HG03460 (cell line): ENCODE data around the gene EMC8.

Experiments used
- ATAC-seq: cut with Tn5 transposase; IDR thresholded peaks from one replicate; pipeline ENCODE4 v1.9.1; 2021; ENCODE audit not compliant: unreplicated experiment

Gene EMC8

GRCh38 chr16:85788819-85789218 is 10.5 kb downstream of the EMC8 start:
- ATAC-seq = no peak

GRCh38 chr16:85785927-85786326 is 13.4 kb downstream of the EMC8 start:
- no peak for ATAC-seq

DNA sequence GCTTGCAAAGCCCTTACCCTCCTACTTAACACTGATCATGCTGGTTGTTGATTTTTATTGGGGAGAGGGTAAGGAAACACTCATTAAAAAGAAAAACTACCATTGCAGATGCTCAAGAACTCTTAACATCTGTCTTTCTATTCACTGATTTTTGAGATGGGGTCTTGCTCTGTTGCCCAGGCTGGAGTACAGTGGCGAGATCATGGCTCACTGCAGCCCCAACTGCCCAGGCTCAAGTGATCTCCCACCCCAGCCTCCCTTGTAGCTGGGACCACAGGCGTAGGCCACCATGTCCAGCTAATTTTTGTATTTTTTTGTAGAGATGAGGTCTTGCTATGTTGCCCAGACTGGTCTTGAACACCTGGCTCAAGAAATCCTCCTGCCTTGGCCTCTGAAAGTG is 14.5 kb downstream of the EMC8 start:
- ATAC-seq = no peak

GRCh38 chr16:85783441-85783840 is 15.9 kb downstream of the EMC8 start:
- ATAC-seq = no peak

GRCh38 chr16:85782451-85782850 is 16.9 kb downstream of the EMC8 start:
- ATAC-seq = no peak

DNA sequence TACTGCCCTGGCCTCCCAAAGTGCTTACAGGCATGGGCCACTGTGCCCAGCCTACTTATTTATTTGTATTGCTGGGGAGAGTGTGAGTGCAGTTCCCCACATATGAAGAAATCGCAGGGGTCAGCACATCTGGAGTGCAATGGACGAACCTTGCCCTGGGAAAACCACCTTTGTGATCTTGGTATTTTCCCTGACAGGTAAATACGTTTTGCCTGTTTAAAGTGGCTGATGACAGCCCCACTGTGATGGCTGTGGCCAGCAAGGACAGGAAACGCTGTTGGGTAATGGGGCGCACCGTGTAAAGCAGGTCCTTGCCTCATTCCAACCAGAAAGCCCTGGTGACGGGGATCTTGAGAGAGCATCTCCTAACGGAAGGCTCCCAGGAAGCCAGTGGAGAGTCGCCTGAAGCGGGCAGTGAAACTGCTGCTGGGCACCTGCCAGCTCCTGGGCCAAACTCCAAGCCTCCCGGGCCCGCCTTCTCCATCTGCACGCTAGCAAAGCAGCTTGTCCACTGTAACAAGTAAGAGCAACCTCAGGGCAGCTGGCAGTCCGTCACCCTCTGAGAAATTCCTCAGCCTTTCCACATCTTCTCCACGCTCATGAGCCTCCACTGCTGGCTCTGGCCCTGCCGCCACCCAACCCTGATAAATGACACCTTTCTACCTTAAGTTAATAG is 17.5 kb downstream of the EMC8 start:
- no peak for ATAC-seq

- no peak for ATAC-seq
Observed at GRCh38 chr16:85781156-85781555, 18.2 kb downstream of the EMC8 start.

DNA sequence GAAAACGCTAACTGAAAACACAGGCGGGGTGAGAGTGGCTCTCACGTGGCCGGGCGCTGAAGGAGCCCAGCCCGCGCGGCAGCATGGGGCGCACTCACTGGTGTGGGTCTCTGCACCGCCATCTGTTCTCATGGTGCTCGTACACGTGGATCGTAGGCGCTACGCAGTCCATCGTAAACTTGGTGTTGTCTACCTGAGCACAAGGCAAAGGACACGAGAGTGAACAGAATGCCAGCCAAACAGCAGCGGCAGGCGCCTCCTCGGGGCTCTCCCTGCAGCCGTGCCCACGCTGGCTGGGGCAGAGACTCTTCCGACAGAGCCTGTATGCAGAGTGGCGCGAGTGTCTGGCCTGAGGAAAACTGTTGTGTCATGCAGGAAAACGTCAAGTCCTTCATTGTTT is 19.1 kb downstream of the EMC8 start:
- ATAC-seq = no peak

DNA sequence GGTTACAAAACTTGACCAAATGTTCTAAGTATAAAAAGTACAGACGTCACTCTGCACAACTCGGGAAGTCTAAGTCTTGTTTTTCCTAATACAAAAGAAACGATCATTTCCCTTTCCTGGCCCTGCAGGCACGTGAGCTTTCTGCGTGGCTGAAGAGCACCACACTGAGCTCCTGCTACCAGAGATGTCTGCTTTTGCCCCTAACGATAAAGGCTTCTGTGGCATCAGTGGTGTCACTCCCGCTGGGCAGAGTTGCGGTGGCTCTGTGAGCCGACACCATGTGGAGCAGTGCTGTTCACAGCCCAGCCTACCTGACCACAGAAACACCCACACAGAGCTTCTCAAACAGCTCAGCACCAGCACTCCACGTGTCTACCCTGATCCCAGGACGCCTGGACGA is 20.5 kb downstream of the EMC8 start:
- ATAC-seq = no peak

DNA sequence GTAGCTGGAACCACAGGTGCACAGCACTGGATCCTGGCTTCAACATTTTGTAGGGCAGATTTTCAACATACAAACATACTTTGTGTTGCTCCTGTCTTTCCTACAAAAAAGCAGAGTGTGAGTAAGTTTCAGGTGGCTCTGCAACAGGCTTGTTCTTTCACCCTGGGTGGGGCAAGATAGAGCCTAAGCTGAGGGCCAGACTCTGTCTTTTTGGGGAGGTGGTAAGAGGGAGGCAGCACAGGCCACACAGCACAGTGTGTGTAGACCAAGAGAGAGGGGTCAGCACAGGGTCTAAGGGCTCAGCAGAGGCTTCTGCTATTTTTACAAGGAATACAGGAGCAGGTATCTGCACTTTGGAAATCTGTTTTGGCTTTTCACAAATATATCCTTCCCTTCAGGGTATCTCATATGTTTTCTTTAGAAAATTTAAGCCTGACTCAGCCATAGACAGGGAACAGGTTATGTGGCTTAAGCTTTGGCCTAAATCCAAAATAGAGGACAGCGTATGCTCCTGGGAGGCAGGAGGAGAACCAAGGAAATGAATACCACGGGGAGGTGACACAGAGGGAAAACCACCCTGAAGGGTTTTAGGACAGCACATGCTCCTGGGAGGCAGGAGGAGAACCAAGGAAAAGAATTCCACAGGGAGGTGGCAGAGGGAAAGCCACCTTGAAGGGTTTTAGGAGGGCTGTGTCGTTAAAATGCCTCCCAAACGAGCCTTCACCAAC is 21.6 kb downstream of the EMC8 start:
- no peak for ATAC-seq

GRCh38 chr16:85774811-85775210 is 24.5 kb downstream of the EMC8 start:
- ATAC-seq = no peak

DNA sequence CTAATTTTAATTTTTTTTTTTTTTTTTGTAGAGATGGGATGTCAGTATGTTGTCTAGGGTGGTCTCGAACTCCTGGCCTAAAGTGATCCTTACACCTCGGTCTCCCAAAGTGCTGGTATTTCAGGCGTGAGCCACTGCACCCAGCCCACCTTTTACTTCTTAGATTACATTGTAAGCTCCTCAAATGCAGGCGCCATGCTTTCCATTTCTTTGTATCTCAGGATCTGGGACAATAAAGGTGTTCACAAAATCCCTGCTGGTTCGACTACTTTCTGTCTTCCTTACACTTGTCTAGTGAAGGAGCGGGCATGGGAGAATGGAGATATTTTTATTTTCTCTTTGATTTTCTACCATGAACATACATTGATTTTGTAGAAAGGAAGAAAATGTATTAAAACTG is 25.2 kb downstream of the EMC8 start:
- ATAC-seq = no peak

- ATAC-seq = no peak
Observed at GRCh38 chr16:85773044-85773443, 26.3 kb downstream of the EMC8 start.

GRCh38 chr16:85770741-85771140 is 28.6 kb downstream of the EMC8 start:
- ATAC-seq = no peak

DNA sequence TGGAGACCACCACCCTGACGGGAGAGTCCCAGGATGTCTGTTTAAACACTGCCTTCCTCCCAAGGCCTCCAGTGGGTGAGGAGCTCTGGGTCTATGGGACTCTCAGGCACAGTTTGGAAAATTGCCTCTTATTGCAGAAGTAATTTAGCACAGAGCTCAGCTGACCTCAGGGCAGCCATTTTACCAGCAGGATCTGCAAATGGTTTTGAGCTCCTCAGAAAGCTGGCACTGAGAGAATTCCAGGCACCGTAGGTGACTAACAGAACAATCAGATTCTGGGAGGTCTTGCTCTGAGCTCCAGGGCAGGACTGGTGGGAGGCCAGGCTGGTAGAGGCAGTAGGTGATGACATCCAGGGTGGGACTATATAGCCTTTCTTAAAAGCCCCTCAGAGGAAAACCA is 31.1 kb downstream of the EMC8 start:
- ATAC-seq = no peak

GRCh38 chr16:85767531-85767930 is 31.8 kb downstream of the EMC8 start:
- no peak for ATAC-seq

GRCh38 chr16:85765767-85766166 is 33.6 kb downstream of the EMC8 start:
- ATAC-seq = no peak

GRCh38 chr16:85765211-85765610 is 34.1 kb downstream of the EMC8 start:
- ATAC-seq = no peak

GRCh38 chr16:85763616-85764015 is 35.7 kb downstream of the EMC8 start:
- no peak for ATAC-seq

GRCh38 chr16:85762970-85763369 is 36.4 kb downstream of the EMC8 start:
- no peak for ATAC-seq

DNA sequence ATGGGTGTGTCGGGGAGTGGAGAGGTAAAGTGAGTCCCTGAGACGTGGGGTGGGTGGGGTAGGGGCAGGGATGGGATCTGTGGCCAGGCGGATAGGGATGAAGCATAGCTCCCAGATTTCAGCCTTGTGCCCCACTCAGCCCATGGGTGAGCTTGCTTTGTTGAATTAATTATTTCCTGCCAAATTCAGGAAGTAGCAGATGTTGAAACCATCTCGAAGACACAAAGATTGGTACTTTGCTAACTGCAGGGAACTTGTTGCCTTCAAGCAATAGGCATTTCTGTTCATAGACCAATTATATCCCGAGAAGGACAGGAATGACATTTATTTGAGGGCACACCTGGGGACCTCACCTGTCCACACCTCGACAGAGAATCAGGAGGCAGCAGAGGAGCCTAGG is 37.5 kb downstream of the EMC8 start:
- no peak for ATAC-seq

GRCh38 chr16:85759631-85760419 is 39.5 kb downstream of the EMC8 start:
- no peak for ATAC-seq
